Cerebellar cortex (tissue), 1 donor: ENCODE measurements around the gene PSTPIP1.

Experiments
- DNase-seq: peaks from one replicate; pipeline ENCODE4 v3.0.0-alpha.2; 2015; ENCODE audit warnings: low spot score

PSTPIP1 gene

GRCh38 chr15:77042955-77043920 is 48.3 kb downstream of the PSTPIP1 start:
- peak; percentile 52 for DNase-seq

DNA sequence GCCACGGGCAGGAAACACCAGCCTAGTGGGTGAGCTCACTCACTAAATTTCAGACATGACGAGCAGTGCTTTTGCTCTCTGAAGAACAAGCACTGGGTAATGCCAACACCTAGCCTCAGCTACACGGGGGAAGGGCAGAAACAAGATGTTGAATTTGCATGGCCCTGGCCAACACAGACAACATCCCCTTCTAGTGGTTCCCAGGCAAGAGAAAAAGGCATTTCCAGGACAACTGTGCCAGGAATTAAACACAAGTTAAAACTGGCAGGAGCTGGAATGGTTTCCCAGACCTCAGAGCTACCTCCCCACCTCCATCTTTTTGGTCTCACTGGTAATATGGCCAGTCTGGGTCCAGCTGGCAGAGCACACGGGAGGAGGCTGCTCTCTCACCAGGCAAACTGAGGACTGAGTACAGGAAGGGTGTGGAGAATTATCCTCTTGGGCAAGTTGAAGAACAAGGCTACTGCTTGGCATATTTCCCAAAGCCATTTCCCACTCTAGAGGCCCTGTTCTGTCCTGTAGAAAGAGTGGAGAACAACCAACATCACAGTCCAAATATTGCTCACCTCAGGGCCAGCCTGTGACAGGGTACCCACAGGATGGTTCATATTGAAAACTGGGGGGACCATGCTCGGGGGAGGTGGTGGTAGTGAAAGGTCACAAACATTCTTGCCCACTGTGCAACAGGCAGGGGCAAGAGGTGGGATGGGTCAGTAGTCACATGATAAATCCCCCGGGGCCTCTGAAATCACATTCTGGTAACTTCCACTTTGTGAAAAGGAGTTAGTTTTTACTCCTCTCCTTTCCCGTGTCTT is 49.5 kb downstream of the PSTPIP1 start:
- peak; percentile 53 for DNase-seq

- DNase-seq: no peak
Measured at GRCh38 chr15:77045985-77046384, 51.1 kb downstream of the PSTPIP1 start.

DNA sequence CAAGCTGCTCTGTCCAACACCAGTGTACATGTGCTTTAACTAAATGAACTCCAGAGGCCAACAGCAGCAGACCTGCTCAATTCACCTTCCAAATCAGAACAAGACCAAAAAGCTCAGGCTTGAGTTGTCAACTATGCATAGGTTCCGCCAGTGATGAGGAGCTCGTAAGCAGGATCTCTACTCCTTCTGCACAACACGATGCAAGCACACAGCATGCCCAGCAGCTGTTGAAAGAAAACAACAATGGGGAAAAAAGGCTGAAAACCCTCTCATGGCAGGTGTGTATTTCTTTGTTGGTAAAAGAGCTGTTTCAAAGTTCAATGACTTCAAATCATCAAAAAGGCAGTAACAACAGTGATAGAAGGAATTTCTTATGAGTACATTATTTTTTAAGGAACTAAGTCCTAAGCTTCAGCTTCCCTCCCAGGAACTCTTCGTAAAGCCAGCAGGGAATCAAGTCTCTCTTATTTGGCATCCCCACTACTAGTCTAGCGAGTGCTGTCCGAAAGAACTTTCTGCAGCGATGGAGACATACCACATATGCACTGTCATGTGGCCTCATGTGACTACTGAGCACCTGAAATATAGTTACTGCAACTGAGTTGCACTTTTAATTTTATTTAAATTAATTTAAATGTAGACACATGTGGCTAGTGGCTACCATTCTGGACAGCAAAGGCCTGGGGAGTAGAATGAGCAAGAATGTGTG is 51.9 kb downstream of the PSTPIP1 start:
- DNase-seq: no peak

DNA sequence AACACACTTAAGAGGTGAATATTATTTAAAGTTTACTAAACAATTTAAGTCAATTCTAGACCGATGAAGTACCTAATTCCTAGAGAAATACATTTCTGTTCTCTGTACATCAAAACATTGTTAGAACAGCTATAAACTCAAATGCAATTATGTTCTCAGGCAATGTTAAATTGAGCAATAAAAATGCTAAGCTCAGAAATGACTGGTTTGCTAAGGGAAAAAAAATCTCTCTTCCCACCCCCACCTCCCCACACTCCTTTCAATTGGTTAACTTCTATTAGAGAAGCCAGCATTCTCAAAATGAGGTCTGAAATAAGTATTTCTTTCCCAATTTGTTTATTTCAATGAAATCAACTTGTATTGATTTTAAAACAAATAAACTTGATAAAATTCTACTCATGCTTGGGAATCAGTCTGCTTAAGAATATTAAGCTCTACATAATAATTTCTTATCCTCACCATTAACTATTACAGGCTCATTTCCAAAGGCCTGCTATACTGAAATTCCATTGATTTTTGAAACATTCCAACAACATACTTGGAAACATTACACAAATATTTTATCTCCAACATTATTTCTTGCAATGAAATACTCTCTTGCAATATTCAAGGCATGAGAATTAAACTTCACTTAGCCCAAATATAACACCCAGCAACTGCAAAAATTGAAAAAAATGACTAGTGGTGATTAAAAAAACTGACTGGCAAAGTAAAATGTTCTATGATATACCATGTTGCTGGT is 53.4 kb downstream of the PSTPIP1 start:
- DNase-seq: no peak

- no peak for DNase-seq
Measured at GRCh38 chr15:77052556-77052955, 57.6 kb downstream of the PSTPIP1 start.

- DNase-seq: no peak
Measured at GRCh38 chr15:77053709-77054108, 58.8 kb downstream of the PSTPIP1 start.

GRCh38 chr15:77057072-77057471 is 62.1 kb downstream of the PSTPIP1 start:
- no peak for DNase-seq

- DNase-seq: no peak
Measured at GRCh38 chr15:77057685-77058084, 62.8 kb downstream of the PSTPIP1 start.

DNA sequence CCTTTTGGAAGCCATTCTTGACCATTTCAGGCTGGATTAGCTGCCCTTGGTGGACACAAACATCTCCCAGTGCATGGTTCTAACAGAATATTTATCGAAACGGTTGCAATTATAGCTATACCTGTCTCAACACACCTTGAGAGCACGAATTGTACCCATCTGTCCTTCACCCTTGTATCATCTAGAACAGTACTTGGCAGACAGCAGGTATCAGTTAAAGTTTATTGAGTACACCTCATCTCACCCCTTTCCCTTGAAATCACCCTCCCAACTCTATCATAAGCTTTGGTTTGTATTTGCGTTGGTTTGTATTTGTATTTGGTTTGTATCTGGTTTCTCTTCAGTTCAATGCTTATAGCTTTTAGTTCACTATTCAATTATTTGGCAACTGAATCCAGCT is 63.5 kb downstream of the PSTPIP1 start:
- DNase-seq: no peak

DNA sequence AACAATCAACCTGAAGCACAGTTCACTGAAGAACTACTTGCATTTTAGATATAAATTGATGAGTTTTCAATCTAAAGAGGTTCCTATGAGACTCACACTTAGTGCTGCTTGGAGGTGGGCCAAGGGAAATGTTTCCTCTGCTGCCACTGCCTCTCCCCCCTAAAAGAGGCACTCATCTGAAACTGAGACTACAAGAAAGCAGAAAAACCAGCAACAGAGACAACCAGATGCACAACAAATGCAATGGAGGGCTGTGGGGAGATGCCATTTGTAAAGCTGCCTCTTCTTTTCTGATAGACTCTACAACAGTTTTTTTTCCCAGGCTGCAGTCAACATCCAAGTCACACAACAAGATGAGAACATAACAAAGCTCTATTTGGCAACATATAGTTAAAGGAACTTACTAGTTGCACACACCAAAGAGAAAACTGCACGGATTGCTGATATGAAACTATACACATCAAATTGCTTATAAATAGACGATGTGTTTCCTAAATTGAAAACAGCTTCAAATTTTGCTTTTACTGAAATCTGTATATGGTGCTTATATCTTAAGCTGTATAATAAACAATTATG is 64.9 kb downstream of the PSTPIP1 start:
- no peak for DNase-seq

DNA sequence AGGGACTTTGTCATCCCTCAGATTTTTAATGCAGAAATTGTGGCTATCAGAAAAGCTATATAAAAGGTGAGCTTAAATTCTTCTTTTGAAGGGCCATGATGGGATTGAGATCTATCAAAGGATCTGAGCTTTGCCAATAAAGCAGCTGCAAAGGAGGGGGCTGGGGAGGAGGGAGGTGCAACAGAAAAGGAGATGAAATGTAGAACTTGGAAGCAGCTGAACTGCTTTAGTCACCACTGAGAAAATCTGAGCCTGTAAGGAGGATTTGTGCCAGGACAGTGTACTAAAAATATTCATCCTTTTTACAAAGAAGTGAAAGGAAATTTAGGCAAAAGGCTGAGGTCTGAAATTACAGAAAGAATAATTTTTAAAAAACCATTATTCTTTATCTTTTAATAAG is 65.6 kb downstream of the PSTPIP1 start:
- peak; percentile 54 for DNase-seq

DNA sequence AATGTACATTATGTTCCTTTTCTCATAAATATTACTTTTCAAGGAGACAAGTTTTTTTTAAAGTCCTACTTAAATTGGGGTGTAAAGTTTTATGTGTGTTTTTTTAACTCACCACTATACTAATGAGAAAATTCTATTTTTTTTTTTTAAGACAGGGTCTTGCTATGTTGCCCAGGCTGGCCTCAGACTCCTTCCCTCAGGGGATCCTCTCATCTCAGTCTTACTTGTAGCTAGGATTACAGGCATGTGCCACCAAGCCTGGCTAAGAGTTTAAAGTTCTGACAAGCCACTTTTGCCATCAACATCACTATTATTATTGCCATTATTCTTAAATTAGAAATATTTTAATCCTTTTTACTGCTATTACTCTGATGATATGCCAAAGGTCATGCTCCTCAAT is 68.3 kb downstream of the PSTPIP1 start:
- DNase-seq: no peak

GRCh38 chr15:77064063-77064462 is 69.1 kb downstream of the PSTPIP1 start:
- DNase-seq: no peak

DNA sequence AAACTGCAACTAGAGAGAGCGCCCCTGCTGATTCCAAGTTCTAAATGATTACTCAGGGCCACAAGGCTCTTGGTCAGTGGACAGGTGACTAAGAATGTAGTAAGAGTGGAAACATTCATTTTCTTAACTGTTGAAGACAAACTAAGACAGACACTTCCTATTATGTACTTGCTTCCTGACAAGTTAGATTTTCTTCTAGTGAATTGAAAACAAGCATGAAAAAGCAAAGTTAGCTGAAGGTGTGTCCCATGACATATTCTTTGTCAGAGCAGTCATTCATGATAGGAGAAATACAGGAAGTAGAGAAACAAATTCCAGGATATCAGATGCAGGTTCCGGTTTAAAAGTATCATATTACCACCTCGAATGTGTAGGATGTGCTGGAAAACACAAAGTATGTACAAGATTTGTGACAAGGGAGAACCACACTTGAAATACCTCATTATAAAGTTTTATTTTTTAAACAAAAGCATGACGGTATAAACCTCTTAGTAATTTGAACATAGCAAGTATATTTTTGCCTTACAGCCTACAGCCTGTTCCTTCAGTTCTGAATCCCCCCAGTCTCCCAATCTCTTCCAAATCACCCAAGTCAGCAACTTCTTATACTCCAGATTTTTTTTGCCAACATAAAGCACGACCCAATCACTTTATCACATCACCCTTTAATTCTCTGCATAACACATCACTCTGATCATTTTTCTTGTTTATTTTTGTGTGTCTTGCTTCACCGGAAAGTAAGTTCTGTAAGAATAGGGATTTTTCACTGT is 69.8 kb downstream of the PSTPIP1 start:
- no peak for DNase-seq

DNA sequence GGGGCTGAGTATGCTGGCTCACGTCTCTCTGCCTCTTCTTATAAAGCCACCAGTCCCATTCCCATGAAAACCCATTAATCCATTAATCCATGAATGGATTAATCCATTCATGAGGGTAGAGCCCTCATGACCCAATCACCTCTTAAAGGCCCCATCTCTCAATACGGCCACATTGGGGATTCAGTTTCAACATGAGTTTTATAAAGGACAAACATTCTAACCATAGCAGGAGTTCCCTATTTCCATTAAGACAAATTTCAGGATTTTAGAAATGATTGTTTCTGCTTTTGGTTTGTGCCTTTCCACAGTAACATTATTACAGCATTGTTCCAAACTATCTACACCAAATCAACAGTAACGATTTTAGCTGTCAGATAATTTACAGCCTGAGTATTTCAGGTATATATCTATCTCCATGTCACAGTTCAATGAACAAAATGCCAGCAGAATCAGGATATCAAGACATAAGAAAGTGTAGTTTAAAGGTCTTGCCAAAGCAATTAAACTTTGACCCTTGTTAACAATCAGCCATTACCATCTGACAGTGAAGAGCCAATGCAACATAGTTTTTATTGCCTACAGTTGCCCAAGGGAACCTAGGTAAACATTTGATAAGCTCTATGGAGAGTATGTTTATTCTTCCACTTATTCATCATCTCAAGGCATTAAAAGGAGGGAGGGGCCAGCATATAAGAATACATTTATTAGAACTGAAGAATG is 72.2 kb downstream of the PSTPIP1 start:
- no peak for DNase-seq

GRCh38 chr15:77067691-77068367 is 72.9 kb downstream of the PSTPIP1 start:
- DNase-seq: no peak

GRCh38 chr15:77068633-77069032 is 73.7 kb downstream of the PSTPIP1 start:
- no peak for DNase-seq

DNA sequence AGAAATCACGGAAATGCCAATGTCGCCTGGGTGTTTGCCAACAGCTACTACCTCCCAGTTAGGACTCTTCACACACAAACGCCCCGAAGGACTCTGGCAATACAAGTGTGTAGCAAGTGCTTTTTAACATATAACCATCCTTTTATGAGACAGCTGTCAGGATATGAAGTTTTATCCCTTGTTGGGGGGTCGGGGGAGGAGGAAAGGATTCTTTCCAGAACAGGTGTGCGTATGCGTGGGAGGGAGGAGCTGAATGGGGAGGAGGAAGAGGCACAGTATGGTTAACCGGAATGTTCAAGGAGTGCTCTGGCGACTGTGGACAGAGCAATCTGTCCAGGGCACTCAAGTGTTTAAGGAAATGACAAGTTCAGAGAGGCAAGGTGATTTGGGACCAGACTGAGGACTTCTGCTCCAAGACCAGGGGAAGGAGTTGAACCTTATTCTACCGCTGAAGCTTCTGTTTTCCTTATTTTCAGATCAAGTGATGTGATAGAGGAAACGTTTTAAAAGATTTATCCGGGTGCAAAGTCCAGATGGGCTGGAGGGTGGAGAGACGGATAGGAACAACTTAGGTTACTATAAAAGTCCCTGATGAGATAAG is 74.7 kb downstream of the PSTPIP1 start:
- DNase-seq: peak; percentile 25
